Anterior cingulate cortex (tissue), 58 donors: Measurements from ENCODE around the gene ZSCAN2.
A peak's percentile ranks its signal among the peaks of the same experiment; 100 is the strongest.
"Not testable (repeated sequence)": the region's sequence is repeated elsewhere in the genome, so short reads cannot be mapped to it uniquely, and the experiment has no call there.

ENCODE experiments used
- DNase-seq, 58 donors: peaks; one replicate each; lab custom pipeline; 2025; lab: John Stamatoyannopoulos, UW

The ZSCAN2 gene

GRCh38 chr15:84600687-84601554 is at the start of gene ZSCAN2:
Gene ZSCAN2, plus strand, starts transcription at chr15:84601009. Its CDS starts 2,919 bp downstream, at chr15:84603928.
- peak; percentile 62 to 97 (median 93) for DNase-seq

GRCh38 chr15:84551624-84552023 is 49.2 kb upstream of the ZSCAN2 start:
- not testable (repeated sequence) for DNase-seq

GRCh38 chr15:84552896-84553295 is 47.9 kb upstream of the ZSCAN2 start:
- DNase-seq, result no peak

GRCh38 chr15:84556690-84557089 is 44.1 kb upstream of the ZSCAN2 start:
- DNase-seq, result not testable (repeated sequence)

- not testable (repeated sequence) for DNase-seq
Measured at GRCh38 chr15:84568021-84568420, 32.8 kb upstream of the ZSCAN2 start.

GRCh38 chr15:84570164-84570735 is 30.6 kb upstream of the ZSCAN2 start:
- DNase-seq, result peak in 22 of 58 donors; percentile 11 to 55 (median 32)

GRCh38 chr15:84572231-84572630 is 28.6 kb upstream of the ZSCAN2 start:
- no peak for DNase-seq

- no peak for DNase-seq
Measured at GRCh38 chr15:84575493-84575892, 25.3 kb upstream of the ZSCAN2 start.

GRCh38 chr15:84577891-84578290 is 22.9 kb upstream of the ZSCAN2 start:
- not testable (repeated sequence) for DNase-seq

- not testable (repeated sequence) for DNase-seq
Measured at GRCh38 chr15:84579261-84579721, 21.5 kb upstream of the ZSCAN2 start.

- not testable (repeated sequence) for DNase-seq
Measured at GRCh38 chr15:84581676-84582428, 19.0 kb upstream of the ZSCAN2 start.

- DNase-seq, result no peak
Measured at GRCh38 chr15:84582583-84583157, 18.1 kb upstream of the ZSCAN2 start.

GRCh38 chr15:84583921-84584320 is 16.9 kb upstream of the ZSCAN2 start:
- peak in 2 of 58 donors; percentile 9 to 12 for DNase-seq

GRCh38 chr15:84586696-84587095 is 14.1 kb upstream of the ZSCAN2 start:
- DNase-seq, result no peak

GRCh38 chr15:84588053-84588874 is 12.5 kb upstream of the ZSCAN2 start:
- DNase-seq, result peak in 56 of 58 donors; percentile 11 to 81 (median 62)

- DNase-seq, result no peak
Measured at GRCh38 chr15:84590406-84590805, 10.4 kb upstream of the ZSCAN2 start.

GRCh38 chr15:84591815-84592214 is 9.0 kb upstream of the ZSCAN2 start:
- DNase-seq, result no peak

GRCh38 chr15:84594617-84595290 is 6.1 kb upstream of the ZSCAN2 start:
- no peak for DNase-seq

- DNase-seq, result no peak
Measured at GRCh38 chr15:84595660-84596059, 5.1 kb upstream of the ZSCAN2 start.
